Measurements from ENCODE around the gene RBM19.
A peak's percentile ranks its signal among the peaks of the same experiment; 100 is the strongest.

Gene RBM19

GRCh38 chr12:113797535-113797868 lies 168.6 kb downstream of the RBM19 start:
- Histone ChIP-seq H3K4me3 (no peak overlapping the region), H3K27ac (no peak overlapping the region)

GRCh38 chr12:113796852-113797534 lies 169.1 kb downstream of the RBM19 start:
- H3K4me3 ChIP-seq: no peak overlapping the region
- H3K27ac ChIP-seq: no peak overlapping the region

DNA sequence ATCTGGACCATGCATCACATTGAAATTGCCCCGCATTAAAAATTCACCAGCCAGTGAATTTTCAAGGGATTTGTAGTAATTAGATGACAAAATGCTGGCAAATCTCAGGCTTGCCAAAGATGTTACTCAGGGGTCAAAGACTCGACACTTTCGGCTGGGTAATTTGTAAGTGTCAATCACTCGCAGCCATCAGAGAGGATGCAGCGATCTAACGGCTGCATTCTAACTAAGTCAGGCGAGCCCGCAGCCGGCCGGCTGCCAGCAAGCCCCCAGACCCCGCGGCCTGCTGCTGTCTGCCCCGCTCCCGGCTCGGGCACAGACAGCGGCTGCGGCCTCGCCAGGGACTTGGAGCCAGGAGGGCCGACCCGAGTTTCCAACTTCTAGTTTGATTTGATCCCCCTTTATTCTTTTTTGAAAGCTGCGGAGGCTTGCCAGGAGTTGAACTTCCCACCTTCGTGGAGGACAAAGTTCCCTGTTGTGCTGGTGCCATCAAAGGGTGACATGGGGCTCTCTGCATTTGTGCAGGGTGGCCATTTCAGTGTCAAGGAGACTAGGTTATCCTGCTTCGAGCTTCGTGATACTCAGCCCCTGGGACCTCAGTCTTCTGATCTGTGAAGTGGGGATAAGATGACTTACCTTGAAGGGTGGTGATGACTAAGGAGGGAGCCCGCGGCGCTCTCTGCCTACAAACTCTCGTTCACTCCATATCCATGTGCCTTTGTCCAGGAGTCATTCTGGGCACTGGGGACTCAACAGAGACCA lies 169.9 kb downstream of the RBM19 start:
- Histone ChIP-seq H3K4me3 (no peak overlapping the region), H3K27ac (no peak overlapping the region)

DNA sequence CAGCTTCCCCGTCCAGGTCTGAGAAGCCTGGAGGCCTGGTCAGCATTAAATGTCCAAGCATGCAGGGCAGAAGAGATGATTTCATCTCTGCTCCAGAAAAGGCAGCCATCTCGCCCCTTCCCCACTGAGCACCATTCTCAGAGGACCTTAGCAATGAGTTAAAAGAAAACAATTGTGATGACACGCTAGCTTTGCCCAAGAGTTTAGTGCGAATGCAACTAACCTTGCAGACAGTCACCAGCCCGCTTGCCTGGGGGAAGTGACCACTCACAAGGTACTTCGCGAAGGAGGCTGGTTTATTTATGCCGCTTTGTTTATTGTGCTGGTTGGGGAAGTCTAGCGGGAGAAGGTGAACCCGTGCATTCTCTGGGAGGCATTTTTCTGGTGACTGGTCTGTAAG lies 170.7 kb downstream of the RBM19 start:
- no peak overlapping the region for H3K27ac ChIP-seq
- H3K4me3 ChIP-seq: no peak overlapping the region

DNA sequence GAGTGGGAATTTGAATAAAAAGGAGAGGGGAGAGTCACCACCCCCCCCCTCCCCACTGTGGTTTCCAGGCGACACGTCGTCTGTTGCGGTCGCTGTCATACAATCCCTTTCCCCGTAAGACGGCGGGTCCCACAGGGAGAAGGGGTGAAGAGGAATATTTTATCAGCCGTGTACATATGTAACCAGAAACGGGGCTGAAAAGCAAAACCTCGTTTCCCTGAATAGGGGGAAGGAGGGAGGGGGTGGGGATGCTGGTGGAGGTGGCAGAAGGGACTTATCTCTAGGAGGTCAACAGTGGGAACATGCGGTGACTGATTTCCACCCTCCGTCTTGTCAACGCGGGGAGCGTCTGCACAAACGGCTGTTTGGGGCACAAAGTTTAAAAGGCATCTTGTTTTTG lies 171.4 kb downstream of the RBM19 start:
- Histone ChIP-seq H3K4me3 (no peak overlapping the region), H3K27ac (no peak overlapping the region)

DNA sequence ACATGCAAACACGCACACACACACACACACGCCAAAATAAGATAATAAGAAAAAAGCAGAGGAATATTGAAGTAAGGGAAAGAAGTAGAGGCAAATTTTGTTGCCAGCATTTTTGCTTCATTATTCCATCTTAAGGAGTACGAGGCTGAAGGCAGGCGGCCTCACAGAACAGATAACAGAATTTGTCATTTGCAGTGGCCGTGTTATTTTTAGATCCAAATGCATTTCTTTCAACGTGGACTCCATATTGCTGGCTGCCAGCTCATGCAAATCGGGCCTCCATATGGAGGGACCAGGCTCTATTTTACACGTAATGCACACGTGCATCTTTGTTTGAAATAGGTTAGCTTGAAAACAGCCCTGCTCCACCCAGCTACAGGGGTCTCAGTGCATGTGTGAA lies 172.9 kb downstream of the RBM19 start:
- H3K4me3 ChIP-seq: no peak overlapping the region
- no peak overlapping the region for H3K27ac ChIP-seq

GRCh38 chr12:113792450-113792849 lies 173.7 kb downstream of the RBM19 start:
- Histone ChIP-seq H3K27ac (no peak overlapping the region), H3K4me3 (no peak overlapping the region)

DNA sequence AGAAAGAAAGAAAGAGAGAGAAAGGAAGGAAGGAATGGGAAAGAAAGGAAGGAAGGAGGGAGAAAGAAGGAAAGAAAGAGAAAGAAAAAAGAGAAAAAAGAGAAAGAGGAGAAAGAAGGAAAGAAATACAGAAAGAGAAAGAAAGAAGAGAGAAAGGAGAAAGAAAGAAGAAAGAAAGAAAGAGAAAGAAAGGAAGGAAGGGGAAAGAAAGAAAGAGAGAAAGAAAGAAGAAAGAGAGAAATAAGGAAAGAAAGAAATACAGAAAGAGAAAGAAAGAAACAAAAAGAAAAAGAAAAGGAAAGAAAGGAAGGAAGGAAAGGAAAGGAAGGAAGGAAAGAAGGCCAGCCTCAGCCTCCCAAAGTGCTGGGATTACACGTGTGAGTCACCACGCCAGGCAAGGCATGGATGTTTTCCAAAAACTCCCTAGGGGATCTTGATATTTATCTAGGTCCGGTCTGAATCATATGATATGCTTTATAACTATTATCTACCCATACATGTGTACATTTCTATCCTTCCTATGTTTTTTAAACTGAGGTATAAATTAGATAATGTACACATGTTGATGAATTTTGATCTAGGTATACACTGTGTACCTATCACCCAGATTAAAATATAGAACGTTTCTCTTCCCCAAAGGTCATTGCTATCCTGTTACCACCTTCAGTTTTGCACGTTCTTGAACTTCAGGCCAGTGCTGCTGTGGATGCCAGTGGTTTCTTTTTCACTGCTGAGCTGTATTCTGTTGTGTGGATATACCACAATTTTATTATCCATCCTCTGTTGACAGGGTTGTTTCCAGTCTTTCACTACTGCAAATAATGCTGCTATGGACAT lies 177.9 kb downstream of the RBM19 start:
- Histone ChIP-seq H3K27ac (no peak overlapping the region), H3K4me3 (no peak overlapping the region)

GRCh38 chr12:113786107-113786506 lies 180.0 kb downstream of the RBM19 start:
- Histone ChIP-seq H3K4me3 (no peak overlapping the region), H3K27ac (no peak overlapping the region)

DNA sequence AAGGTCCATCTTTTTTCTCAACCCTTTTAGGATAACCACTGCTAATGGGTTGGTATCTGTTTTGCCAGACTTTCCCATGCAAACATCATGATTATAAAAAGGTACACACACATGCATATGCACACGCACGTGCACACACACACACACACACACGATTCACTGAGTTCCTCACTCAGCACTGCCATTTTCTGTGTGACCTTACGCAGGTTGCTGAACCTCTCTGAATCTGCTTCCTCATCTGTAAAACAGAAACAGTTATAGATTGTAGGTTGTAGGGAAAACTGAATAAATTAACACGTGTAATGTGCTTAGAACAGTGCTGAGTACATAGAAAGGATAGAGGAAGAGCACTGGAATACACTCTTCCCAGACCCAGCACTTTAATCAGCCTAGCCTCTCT lies 182.3 kb downstream of the RBM19 start:
- Histone ChIP-seq H3K27ac (no peak overlapping the region), H3K4me3 (no peak overlapping the region)

DNA sequence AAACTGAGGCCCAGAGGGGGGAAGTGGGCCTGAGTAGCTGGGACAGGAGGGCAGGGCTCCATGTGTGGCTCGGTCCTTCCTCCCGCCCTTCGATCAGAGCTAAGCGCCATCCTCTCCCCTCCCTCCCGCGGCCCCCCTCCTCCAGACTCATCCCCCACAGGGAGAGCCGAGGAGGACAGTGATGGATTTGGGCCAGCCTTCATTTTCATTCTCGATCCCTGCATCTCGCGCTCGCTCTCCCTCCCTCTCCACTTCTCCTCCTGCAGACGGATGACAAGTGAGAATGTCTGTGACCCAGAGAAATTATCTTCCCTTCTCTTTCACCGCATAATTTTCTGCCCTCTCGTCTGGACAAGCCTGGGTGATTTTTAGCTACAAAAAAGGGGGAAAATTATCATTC lies 183.3 kb downstream of the RBM19 start:
- no peak overlapping the region for H3K4me3 ChIP-seq
- H3K27ac ChIP-seq: no peak overlapping the region

- no peak overlapping the region for H3K27ac ChIP-seq
- no peak overlapping the region for H3K4me3 ChIP-seq
These were observed 184.5 kb downstream of the RBM19 start for GRCh38 chr12:113781415-113782198.

DNA sequence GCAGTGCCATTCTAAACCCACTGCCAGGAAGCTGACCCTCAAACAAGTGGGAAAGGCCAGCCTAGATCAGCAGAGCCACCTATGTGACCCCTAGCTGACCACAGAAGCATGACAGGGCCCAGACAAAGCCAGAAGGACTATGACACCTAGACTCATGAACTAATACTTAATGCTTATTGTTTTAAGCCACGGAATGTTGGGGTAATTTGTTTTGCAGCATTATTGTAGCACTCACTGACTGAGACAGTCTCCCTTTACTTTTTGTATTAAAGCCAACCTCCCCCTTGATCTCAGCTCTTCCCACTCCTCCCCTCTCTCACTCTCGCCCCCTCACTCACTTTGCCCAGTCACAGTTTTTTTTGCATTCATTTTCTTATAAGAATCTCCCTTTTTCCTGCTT lies 186.4 kb downstream of the RBM19 start:
- Histone ChIP-seq H3K27ac (no peak overlapping the region), H3K4me3 (no peak overlapping the region)

GRCh38 chr12:113778432-113779132 lies 187.5 kb downstream of the RBM19 start:
- H3K4me3 ChIP-seq: no peak overlapping the region

DNA sequence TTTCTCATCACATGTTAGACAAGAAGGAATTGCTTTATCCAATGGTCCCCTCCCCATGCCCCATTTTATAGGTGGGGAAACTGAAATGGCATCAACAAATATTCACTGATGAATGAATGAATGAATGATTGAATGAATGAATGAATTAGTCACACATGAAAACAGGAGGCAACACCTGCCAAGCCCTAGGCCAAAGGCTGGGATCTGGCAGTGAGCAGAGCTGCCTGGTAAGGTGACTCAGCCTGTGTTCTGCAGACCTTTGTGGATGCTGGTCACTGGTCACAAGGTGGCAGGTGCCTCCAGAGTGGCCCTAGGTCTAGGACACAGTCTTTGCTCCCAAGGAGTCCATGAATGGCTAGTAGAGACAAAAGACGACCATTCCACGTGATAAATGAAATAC lies 188.4 kb downstream of the RBM19 start:
- Histone ChIP-seq H3K27ac (no peak overlapping the region), H3K4me3 (no peak overlapping the region)

More at GRCh38 chr12:113778432-113779132, 187.5 kb downstream of the RBM19 start:
- no peak overlapping the region for H3K27ac ChIP-seq

DNA sequence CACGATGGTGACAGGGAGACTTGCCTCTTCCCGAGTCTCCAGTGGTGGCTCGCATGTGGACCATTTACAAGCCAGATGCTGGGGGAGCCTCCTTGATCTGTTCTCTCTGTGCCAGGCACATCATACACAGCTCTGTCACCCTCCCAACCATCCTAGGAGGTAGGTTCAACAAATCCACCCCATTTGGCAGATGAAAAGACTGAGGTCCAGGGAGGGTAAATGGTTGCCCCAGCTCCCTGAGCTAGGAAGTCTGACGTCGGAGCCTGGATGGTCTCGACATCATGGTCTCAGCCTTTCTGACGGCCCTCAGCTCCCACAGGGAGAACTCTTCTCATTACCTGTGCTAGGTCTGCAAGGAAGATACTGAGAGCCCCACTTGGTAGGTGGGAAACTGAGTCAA lies 189.6 kb downstream of the RBM19 start:
- Histone ChIP-seq H3K27ac (no peak overlapping the region), H3K4me3 (no peak overlapping the region)

DNA sequence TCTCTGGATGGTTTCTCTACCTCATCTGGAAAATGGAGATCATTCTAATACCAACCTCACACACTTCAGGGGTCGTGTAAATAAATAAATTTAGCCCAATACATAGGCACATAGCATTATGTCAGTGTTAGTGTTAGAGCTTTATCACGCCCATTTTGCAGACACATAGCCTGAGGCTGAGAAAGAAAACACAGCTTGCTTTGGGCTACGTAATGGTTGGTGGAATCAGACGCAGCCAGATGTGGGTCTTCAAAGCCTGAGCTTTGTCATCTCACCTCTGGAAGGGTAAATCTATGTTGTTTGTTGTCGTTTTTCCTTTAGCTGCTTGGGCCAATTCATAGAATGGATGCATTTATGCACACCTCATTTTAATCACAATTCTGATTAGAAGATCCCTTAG lies 191.6 kb downstream of the RBM19 start:
- Histone ChIP-seq H3K4me3 (no peak overlapping the region), H3K27ac (peak overlapping the region in 1 of 21 experiments; percentile 3)

- H3K4me3 ChIP-seq: no peak overlapping the region
- H3K27ac ChIP-seq: no peak overlapping the region
These were observed 193.6 kb downstream of the RBM19 start for GRCh38 chr12:113772505-113773030.

GRCh38 chr12:113770389-113770865 lies 195.7 kb downstream of the RBM19 start:
- H3K27ac ChIP-seq: no peak overlapping the region
- H3K4me3 ChIP-seq: no peak overlapping the region

Measured in skin epidermis (tissue), 12 donors.